Stimulated activated effector memory CD8-positive, alpha-beta T cell treated with anti-CD3 and anti-CD28 coated beads, Interleukin-12 subunit alpha, Interleukin-12 subunit beta, amount 100 ng/mL, for 72 hours (primary cell): ENCODE data around the gene PPIC.
"Not testable (repeated sequence)": the region's sequence is repeated elsewhere in the genome, so short reads cannot be mapped to it uniquely, and the experiment has no call there.

Experiments used
- ATAC-seq: fragments of 150-1000 bp; cut with Tn5 transposase; 2 replicates; pipeline ENCODE4 v1.10.0; 2021
- DNase-seq, 2 donors: peaks; one replicate each; pipeline ENCODE4 v3.0.0; 2021 to 2022; ENCODE audit warnings: low spot score in 2 of 2
- H3K27ac Mint-ChIP-seq: one replicate; pipeline ENCODE4 v1.8.0; 2022; ENCODE audit warnings: mild to moderate bottlenecking, mixed read lengths
- H3K36me3 Mint-ChIP-seq: one replicate; pipeline ENCODE4 v1.8.0; 2022; ENCODE audit warnings: mild to moderate bottlenecking, mixed read lengths
- H3K4me1 Mint-ChIP-seq: one replicate; pipeline ENCODE4 v1.8.0; 2022; ENCODE audit warnings: mixed read lengths
- H3K4me3 Mint-ChIP-seq: one replicate; pipeline ENCODE4 v1.8.0; 2022; ENCODE audit warnings: mild to moderate bottlenecking, mixed read lengths
- H3K9me3 Mint-ChIP-seq: one replicate; pipeline ENCODE4 v1.8.0; 2022; ENCODE audit warnings: mixed read lengths

PPIC gene

GRCh38 chr5:122984425-122984824, 52.1 kb downstream of the PPIC start:
- ATAC-seq (no peak), DNase-seq (no peak)
- no peak overlapping the region for H3K27ac Mint-ChIP-seq
- no peaks in the 10 kb centered on the region for H3K36me3 Mint-ChIP-seq
- H3K9me3 Mint-ChIP-seq = no peaks in the 10 kb centered on the region
- peaks cover 12% of the 10 kb centered on the region for H3K4me1 Mint-ChIP-seq
- no peak overlapping the region for H3K4me3 Mint-ChIP-seq

- Mint-ChIP-seq H3K36me3 (no peaks in the 10 kb centered on the region), H3K27ac (no peak overlapping the region), H3K4me1 (peaks cover 12% of the 10 kb centered on the region), H3K4me3 (no peak overlapping the region), H3K9me3 (no peaks in the 10 kb centered on the region)
- no peak for DNase-seq
- ATAC-seq = no peak
These were observed 54.1 kb downstream of the PPIC start for GRCh38 chr5:122982376-122982775.

- Mint-ChIP-seq H3K27ac (no peak overlapping the region), H3K9me3 (no peaks in the 10 kb centered on the region), H3K36me3 (no peaks in the 10 kb centered on the region), H3K4me3 (no peak overlapping the region), H3K4me1 (peaks cover 12% of the 10 kb centered on the region)
- no peak for DNase-seq
- ATAC-seq = no peak
These were observed 54.7 kb downstream of the PPIC start for GRCh38 chr5:122981846-122982245.

GRCh38 chr5:122978644-122979297, 57.8 kb downstream of the PPIC start:
- H3K36me3 Mint-ChIP-seq = no peaks in the 10 kb centered on the region
- H3K27ac Mint-ChIP-seq = no peak overlapping the region
- H3K4me3 Mint-ChIP-seq = no peak overlapping the region
- no peaks in the 10 kb centered on the region for H3K4me1 Mint-ChIP-seq
- ATAC-seq (no peak), DNase-seq (no peak)
- H3K9me3 Mint-ChIP-seq = no peaks in the 10 kb centered on the region

- no peaks in the 10 kb centered on the region for H3K36me3 Mint-ChIP-seq
- DNase-seq (no peak), ATAC-seq (no peak)
- H3K4me3 Mint-ChIP-seq = no peak overlapping the region
- H3K4me1 Mint-ChIP-seq = no peaks in the 10 kb centered on the region
- H3K27ac Mint-ChIP-seq = no peak overlapping the region
- H3K9me3 Mint-ChIP-seq = no peaks in the 10 kb centered on the region
These were observed 58.5 kb downstream of the PPIC start for GRCh38 chr5:122978068-122978467.

- no peaks in the 10 kb centered on the region for H3K36me3 Mint-ChIP-seq
- no peaks in the 10 kb centered on the region for H3K4me1 Mint-ChIP-seq
- H3K27ac Mint-ChIP-seq = no peak overlapping the region
- no peak overlapping the region for H3K4me3 Mint-ChIP-seq
- ATAC-seq = no peak
- H3K9me3 Mint-ChIP-seq = no peaks in the 10 kb centered on the region
- DNase-seq = no peak
These were observed 59.2 kb downstream of the PPIC start for GRCh38 chr5:122977319-122977718.

- not testable (repeated sequence) for DNase-seq, H3K9me3 Mint-ChIP-seq, H3K4me3 Mint-ChIP-seq, H3K36me3 Mint-ChIP-seq, ATAC-seq, H3K4me1 Mint-ChIP-seq, H3K27ac Mint-ChIP-seq
These were observed 62.3 kb downstream of the PPIC start for GRCh38 chr5:122974251-122974650.

GRCh38 chr5:122973759-122974158, 62.8 kb downstream of the PPIC start:
- not testable (repeated sequence) for ATAC-seq, H3K9me3 Mint-ChIP-seq, H3K27ac Mint-ChIP-seq, H3K4me3 Mint-ChIP-seq, H3K36me3 Mint-ChIP-seq, DNase-seq, H3K4me1 Mint-ChIP-seq
